WTC11 (cell line): ENCODE results near the gene ACSL1. TPM values are rescaled to one million over a fixed set of nuclear protein-coding genes. Genes with fewer than 3 reads are reported as not detected.

ENCODE experiments used
- ETV6 ChIP-seq: sonication (generic); formaldehyde crosslinking; IDR thresholded peaks from 2 replicates; pipeline ENCODE4 v1.8.1; 2022; ENCODE audit warnings: mild to moderate bottlenecking, missing genetic modification reagents
- FOXP1 ChIP-seq: sonication (generic); formaldehyde crosslinking; IDR thresholded peaks from 2 replicates; pipeline ENCODE4 v1.8.0; 2022; ENCODE audit warnings: missing genetic modification reagents, mild to moderate bottlenecking, moderate library complexity, borderline replicate concordance
- GABPB1 ChIP-seq: sonication (generic); formaldehyde crosslinking; IDR thresholded peaks from 2 replicates; pipeline ENCODE4 v1.8.1; 2023; ENCODE audit warnings: mild to moderate bottlenecking, missing genetic modification reagents
- KAT7 ChIP-seq: sonication (generic); formaldehyde crosslinking; IDR thresholded peaks from 2 replicates; pipeline ENCODE4 v1.8.1; 2023; ENCODE audit warnings: missing genetic modification reagents, mild to moderate bottlenecking, borderline replicate concordance
- NFATC4 ChIP-seq: fragments of 250-450 bp; sonication (Bioruptor Pico); IDR thresholded peaks from 2 replicates; pipeline ENCODE4 v1.9.0; 2021; ENCODE audit warnings: mild to moderate bottlenecking
- NFYB ChIP-seq: sonication (generic); formaldehyde crosslinking; conservative IDR thresholded peaks from 2 replicates; pipeline ENCODE4 v1.8.0; 2022; ENCODE audit warnings: low read depth, missing genetic modification reagents
- NR2C2 ChIP-seq: sonication (generic); formaldehyde crosslinking; IDR thresholded peaks from 2 replicates; pipeline ENCODE4 v1.8.0; 2022; ENCODE audit warnings: mild to moderate bottlenecking, missing genetic modification reagents
- SP1 ChIP-seq: sonication (generic); formaldehyde crosslinking; conservative IDR thresholded peaks from 2 replicates; pipeline ENCODE4 v1.8.1; 2022; ENCODE audit warnings: missing genetic modification reagents
- TEAD4 ChIP-seq: sonication (generic); formaldehyde crosslinking; IDR thresholded peaks from 2 replicates; pipeline ENCODE4 v1.8.0; 2022; ENCODE audit warnings: mild to moderate bottlenecking, missing genetic modification reagents
- TP53 ChIP-seq: sonication (generic); formaldehyde crosslinking; IDR thresholded peaks from 2 replicates; pipeline ENCODE4 v1.8.1; 2023; ENCODE audit warnings: mild to moderate bottlenecking, missing genetic modification reagents
- ZNF232 ChIP-seq: sonication (generic); formaldehyde crosslinking; IDR thresholded peaks from 2 replicates; pipeline ENCODE4 v1.8.0; 2022; ENCODE audit warnings: mild to moderate bottlenecking, missing genetic modification reagents
- ZNF423 ChIP-seq: fragments of 250-450 bp; sonication (Bioruptor Pico); IDR thresholded peaks from 2 replicates; pipeline ENCODE4 v2.1.2; 2022; ENCODE audit warnings: mild to moderate bottlenecking, moderate library complexity
- ZNF671 ChIP-seq: fragments of 250-450 bp; sonication (Bioruptor Pico); IDR thresholded peaks from 2 replicates; pipeline ENCODE4 v1.8.0; 2021; ENCODE audit warnings: mild to moderate bottlenecking
- total RNA-seq: library from RNA; stranded (reverse); gene quantifications from 3 replicates; pipeline ENCODE4 v1.2.3, GENCODE V29; 2021
- TF ChIP-seq, protein P1 (sequence below): sonication (generic); formaldehyde crosslinking; IDR thresholded peaks from 2 replicates; pipeline ENCODE4 v1.8.1; 2023; ENCODE audit warnings: mild to moderate bottlenecking, missing genetic modification reagents
- TF ChIP-seq, protein P2 (sequence below): fragments of 250-450 bp; sonication (Bioruptor Pico); IDR thresholded peaks from 2 replicates; pipeline ENCODE4 v1.9.0; 2021; ENCODE audit warnings: moderate library complexity, mild to moderate bottlenecking, inconsistent platforms, borderline replicate concordance
- TF ChIP-seq, protein P3 (sequence below): fragments of 250-450 bp; sonication (Bioruptor Pico); IDR thresholded peaks from 2 replicates; pipeline ENCODE4 v1.9.0; 2021; ENCODE audit warnings: mild to moderate bottlenecking, borderline replicate concordance
- TF ChIP-seq, protein P4 (sequence below): sonication (generic); formaldehyde crosslinking; IDR thresholded peaks from 2 replicates; pipeline ENCODE4 v1.8.1; 2023; ENCODE audit warnings: mild to moderate bottlenecking, missing genetic modification reagents
- TF ChIP-seq, protein P5 (sequence below): sonication (generic); formaldehyde crosslinking; IDR thresholded peaks from 2 replicates; pipeline ENCODE4 v1.8.1; 2023; ENCODE audit warnings: mild to moderate bottlenecking, missing genetic modification reagents, borderline replicate concordance
- TF ChIP-seq, protein P6 (sequence below): fragments of 250-450 bp; sonication (Bioruptor Pico); IDR thresholded peaks from 2 replicates; pipeline ENCODE4 v1.9.0; 2021; ENCODE audit warnings: mild to moderate bottlenecking
- TF ChIP-seq, protein P7 (sequence below): sonication (generic); formaldehyde crosslinking; conservative IDR thresholded peaks from 2 replicates; pipeline ENCODE4 v1.8.1; 2022; ENCODE audit warnings: mild to moderate bottlenecking, missing genetic modification reagents
- TF ChIP-seq, protein P8 (sequence below): sonication (generic); formaldehyde crosslinking; IDR thresholded peaks from 2 replicates; pipeline ENCODE4 v1.8.1; 2023; ENCODE audit warnings: mild to moderate bottlenecking, missing genetic modification reagents, moderate library complexity

The ACSL1 gene
- total RNA-seq, 1 experiment from 2014 or later = 6.6 TPM

DNA sequence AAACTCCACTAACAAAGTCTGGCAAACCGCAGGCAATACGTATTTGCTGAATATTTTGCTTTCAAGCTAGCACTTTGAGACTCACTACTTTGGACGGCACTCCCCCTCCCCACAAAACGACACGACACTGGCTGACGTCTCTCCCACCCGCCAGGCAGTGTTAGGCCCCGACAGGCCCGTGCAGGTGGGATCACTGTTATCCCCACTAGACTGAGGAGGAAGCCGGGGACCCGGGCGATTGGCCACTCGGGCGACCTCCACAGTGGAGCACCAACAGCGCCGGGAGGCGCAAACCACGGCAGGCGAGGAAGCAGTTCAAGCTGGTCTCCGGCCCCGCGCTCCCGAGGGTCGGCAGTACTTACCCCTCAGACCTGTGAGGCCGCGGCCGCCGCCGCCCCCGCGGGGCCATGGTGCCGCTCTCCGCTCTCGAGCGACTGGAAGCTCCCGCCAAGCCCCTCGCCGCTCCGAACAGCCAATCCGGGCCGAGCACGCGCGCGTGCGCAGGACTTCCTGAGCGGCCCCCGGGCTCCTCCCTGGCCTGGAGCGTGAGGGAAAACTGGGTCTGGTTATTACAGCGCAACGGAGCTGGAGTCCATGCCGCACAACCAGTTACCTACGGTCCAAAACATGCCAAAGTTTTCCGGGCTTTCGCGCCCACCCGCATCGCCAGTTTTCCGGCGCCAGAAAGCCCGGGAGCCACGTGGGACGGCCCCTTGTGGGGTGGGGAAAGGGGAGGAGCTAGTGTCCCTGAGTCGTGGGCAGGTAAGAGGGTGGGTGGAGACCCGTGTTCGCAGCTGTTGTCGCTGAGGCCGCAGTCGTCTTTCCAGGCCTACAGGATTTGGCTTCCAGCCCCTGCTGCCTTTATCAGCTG is 91.9 kb downstream of the ACSL1 start, which contains the start of gene CENPU (continued):
- TF ChIP-seq, protein P1, sequence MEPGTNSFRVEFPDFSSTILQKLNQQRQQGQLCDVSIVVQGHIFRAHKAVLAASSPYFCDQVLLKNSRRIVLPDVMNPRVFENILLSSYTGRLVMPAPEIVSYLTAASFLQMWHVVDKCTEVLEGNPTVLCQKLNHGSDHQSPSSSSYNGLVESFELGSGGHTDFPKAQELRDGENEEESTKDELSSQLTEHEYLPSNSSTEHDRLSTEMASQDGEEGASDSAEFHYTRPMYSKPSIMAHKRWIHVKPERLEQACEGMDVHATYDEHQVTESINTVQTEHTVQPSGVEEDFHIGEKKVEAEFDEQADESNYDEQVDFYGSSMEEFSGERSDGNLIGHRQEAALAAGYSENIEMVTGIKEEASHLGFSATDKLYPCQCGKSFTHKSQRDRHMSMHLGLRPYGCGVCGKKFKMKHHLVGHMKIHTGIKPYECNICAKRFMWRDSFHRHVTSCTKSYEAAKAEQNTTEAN = no peak
- peak; percentile 86; the same call in 1 of the 2 replicates for TF ChIP-seq TEAD4
- TF ChIP-seq, protein P2, sequence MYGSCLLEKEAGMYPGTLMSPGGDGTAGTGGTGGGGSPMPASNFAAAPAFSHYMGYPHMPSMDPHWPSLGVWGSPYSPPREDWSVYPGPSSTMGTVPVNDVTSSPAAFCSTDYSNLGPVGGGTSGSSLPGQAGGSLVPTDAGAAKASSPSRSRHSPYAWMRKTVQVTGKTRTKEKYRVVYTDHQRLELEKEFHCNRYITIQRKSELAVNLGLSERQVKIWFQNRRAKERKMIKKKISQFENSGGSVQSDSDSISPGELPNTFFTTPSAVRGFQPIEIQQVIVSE (CRISPR knock-in tag) = no peak
- TF ChIP-seq NFATC4 (CRISPR knock-in tag) = no peak
- peak; percentile 20; the same call in 1 of the 2 replicates for TF ChIP-seq KAT7 (CRISPR knock-in tag)
- TF ChIP-seq TP53 = peak; percentile 79; the same call in 1 of the 2 replicates
- TF ChIP-seq, protein P3, sequence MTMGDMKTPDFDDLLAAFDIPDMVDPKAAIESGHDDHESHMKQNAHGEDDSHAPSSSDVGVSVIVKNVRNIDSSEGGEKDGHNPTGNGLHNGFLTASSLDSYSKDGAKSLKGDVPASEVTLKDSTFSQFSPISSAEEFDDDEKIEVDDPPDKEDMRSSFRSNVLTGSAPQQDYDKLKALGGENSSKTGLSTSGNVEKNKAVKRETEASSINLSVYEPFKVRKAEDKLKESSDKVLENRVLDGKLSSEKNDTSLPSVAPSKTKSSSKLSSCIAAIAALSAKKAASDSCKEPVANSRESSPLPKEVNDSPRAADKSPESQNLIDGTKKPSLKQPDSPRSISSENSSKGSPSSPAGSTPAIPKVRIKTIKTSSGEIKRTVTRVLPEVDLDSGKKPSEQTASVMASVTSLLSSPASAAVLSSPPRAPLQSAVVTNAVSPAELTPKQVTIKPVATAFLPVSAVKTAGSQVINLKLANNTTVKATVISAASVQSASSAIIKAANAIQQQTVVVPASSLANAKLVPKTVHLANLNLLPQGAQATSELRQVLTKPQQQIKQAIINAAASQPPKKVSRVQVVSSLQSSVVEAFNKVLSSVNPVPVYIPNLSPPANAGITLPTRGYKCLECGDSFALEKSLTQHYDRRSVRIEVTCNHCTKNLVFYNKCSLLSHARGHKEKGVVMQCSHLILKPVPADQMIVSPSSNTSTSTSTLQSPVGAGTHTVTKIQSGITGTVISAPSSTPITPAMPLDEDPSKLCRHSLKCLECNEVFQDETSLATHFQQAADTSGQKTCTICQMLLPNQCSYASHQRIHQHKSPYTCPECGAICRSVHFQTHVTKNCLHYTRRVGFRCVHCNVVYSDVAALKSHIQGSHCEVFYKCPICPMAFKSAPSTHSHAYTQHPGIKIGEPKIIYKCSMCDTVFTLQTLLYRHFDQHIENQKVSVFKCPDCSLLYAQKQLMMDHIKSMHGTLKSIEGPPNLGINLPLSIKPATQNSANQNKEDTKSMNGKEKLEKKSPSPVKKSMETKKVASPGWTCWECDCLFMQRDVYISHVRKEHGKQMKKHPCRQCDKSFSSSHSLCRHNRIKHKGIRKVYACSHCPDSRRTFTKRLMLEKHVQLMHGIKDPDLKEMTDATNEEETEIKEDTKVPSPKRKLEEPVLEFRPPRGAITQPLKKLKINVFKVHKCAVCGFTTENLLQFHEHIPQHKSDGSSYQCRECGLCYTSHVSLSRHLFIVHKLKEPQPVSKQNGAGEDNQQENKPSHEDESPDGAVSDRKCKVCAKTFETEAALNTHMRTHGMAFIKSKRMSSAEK = no peak
- TF ChIP-seq, protein P4, sequence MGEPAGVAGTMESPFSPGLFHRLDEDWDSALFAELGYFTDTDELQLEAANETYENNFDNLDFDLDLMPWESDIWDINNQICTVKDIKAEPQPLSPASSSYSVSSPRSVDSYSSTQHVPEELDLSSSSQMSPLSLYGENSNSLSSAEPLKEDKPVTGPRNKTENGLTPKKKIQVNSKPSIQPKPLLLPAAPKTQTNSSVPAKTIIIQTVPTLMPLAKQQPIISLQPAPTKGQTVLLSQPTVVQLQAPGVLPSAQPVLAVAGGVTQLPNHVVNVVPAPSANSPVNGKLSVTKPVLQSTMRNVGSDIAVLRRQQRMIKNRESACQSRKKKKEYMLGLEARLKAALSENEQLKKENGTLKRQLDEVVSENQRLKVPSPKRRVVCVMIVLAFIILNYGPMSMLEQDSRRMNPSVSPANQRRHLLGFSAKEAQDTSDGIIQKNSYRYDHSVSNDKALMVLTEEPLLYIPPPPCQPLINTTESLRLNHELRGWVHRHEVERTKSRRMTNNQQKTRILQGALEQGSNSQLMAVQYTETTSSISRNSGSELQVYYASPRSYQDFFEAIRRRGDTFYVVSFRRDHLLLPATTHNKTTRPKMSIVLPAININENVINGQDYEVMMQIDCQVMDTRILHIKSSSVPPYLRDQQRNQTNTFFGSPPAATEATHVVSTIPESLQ (CRISPR knock-in tag) = no peak
- 0 out of 2 replicates have a peak, but pooled peaks have one; percentile 20 for TF ChIP-seq ZNF671
- TF ChIP-seq, protein P5, sequence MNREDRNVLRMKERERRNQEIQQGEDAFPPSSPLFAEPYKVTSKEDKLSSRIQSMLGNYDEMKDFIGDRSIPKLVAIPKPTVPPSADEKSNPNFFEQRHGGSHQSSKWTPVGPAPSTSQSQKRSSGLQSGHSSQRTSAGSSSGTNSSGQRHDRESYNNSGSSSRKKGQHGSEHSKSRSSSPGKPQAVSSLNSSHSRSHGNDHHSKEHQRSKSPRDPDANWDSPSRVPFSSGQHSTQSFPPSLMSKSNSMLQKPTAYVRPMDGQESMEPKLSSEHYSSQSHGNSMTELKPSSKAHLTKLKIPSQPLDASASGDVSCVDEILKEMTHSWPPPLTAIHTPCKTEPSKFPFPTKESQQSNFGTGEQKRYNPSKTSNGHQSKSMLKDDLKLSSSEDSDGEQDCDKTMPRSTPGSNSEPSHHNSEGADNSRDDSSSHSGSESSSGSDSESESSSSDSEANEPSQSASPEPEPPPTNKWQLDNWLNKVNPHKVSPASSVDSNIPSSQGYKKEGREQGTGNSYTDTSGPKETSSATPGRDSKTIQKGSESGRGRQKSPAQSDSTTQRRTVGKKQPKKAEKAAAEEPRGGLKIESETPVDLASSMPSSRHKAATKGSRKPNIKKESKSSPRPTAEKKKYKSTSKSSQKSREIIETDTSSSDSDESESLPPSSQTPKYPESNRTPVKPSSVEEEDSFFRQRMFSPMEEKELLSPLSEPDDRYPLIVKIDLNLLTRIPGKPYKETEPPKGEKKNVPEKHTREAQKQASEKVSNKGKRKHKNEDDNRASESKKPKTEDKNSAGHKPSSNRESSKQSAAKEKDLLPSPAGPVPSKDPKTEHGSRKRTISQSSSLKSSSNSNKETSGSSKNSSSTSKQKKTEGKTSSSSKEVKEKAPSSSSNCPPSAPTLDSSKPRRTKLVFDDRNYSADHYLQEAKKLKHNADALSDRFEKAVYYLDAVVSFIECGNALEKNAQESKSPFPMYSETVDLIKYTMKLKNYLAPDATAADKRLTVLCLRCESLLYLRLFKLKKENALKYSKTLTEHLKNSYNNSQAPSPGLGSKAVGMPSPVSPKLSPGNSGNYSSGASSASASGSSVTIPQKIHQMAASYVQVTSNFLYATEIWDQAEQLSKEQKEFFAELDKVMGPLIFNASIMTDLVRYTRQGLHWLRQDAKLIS = 0 out of 2 replicates have a peak, but pooled peaks have one; percentile 78
- TF ChIP-seq, protein P6, sequence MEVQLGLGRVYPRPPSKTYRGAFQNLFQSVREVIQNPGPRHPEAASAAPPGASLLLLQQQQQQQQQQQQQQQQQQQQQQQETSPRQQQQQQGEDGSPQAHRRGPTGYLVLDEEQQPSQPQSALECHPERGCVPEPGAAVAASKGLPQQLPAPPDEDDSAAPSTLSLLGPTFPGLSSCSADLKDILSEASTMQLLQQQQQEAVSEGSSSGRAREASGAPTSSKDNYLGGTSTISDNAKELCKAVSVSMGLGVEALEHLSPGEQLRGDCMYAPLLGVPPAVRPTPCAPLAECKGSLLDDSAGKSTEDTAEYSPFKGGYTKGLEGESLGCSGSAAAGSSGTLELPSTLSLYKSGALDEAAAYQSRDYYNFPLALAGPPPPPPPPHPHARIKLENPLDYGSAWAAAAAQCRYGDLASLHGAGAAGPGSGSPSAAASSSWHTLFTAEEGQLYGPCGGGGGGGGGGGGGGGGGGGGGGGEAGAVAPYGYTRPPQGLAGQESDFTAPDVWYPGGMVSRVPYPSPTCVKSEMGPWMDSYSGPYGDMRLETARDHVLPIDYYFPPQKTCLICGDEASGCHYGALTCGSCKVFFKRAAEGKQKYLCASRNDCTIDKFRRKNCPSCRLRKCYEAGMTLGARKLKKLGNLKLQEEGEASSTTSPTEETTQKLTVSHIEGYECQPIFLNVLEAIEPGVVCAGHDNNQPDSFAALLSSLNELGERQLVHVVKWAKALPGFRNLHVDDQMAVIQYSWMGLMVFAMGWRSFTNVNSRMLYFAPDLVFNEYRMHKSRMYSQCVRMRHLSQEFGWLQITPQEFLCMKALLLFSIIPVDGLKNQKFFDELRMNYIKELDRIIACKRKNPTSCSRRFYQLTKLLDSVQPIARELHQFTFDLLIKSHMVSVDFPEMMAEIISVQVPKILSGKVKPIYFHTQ (CRISPR knock-in tag) = no peak
- peak; percentile 77 for TF ChIP-seq NFYB (CRISPR knock-in tag)
- TF ChIP-seq, protein P7, sequence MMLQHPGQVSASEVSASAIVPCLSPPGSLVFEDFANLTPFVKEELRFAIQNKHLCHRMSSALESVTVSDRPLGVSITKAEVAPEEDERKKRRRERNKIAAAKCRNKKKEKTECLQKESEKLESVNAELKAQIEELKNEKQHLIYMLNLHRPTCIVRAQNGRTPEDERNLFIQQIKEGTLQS (CRISPR knock-in tag) = no peak
- TF ChIP-seq SP1 (CRISPR knock-in tag) = peak; percentile 98
- TF ChIP-seq ETV6 (CRISPR knock-in tag) = peak; percentile 96
- peak; percentile 90 for TF ChIP-seq GABPB1 (CRISPR knock-in tag)
- TF ChIP-seq NR2C2 = no peak
- TF ChIP-seq FOXP1 (CRISPR knock-in tag) = peak; percentile 87; the same call in 1 of the 2 replicates
- TF ChIP-seq ZNF232 (CRISPR knock-in tag) = 0 out of 2 replicates have a peak, but pooled peaks have one; percentile 23
- TF ChIP-seq, protein P8, sequence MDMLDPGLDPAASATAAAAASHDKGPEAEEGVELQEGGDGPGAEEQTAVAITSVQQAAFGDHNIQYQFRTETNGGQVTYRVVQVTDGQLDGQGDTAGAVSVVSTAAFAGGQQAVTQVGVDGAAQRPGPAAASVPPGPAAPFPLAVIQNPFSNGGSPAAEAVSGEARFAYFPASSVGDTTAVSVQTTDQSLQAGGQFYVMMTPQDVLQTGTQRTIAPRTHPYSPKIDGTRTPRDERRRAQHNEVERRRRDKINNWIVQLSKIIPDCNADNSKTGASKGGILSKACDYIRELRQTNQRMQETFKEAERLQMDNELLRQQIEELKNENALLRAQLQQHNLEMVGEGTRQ (CRISPR knock-in tag) = peak; percentile 88
- peak; percentile 48; the same call in 1 of the 2 replicates for TF ChIP-seq ZNF423 (CRISPR knock-in tag)
